Transverse colon (tissue), 4 donors: Measurements from ENCODE around the gene WDR18. TPM values are rescaled to one million over a fixed set of nuclear protein-coding genes. Genes with fewer than 3 reads are reported as not detected.

Experiments used
- DNase-seq: peaks from one replicate; pipeline ENCODE4 v3.0.0-alpha.2; 2019
- H3K27ac ChIP-seq, 4 donors: fragments of 200-600 bp; sonication (generic); 2 replicates each; pipeline ENCODE4 v1.5.1; 2016 to 2018; ENCODE audit warnings: inconsistent platforms in 4 of 4
- H3K27me3 ChIP-seq: fragments of 200-600 bp; sonication (generic); 2 replicates; pipeline ENCODE4 v1.5.1; 2017; ENCODE audit warnings: inconsistent platforms
- H3K36me3 ChIP-seq, 4 donors: fragments of 200-600 bp; sonication (generic); 2 replicates each; pipeline ENCODE4 v1.5.1; 2017 to 2019; ENCODE audit warnings: inconsistent platforms in 4 of 4
- H3K4me1 ChIP-seq, 4 donors: fragments of 200-600 bp; sonication (generic); 2 replicates each; pipeline ENCODE4 v1.5.1; 2017 to 2020; ENCODE audit warnings: inconsistent platforms in 4 of 4
- H3K4me3 ChIP-seq, 4 donors: fragments of 200-600 bp; sonication (generic); 1 replicate in 1 of 4; 2 replicates in 3 of 4; pipeline versions ENCODE4 v1.5.1 to v1.6.1; 2017 to 2019; ENCODE audit warnings: inconsistent platforms in 4 of 4
- H3K9me3 ChIP-seq, 2 donors: fragments of 200-600 bp; sonication (generic); 2 replicates each; pipeline ENCODE4 v1.5.1; 2017 to 2019; ENCODE audit warnings: inconsistent platforms in 2 of 2
- EP300 ChIP-seq: sonication (generic); formaldehyde crosslinking; IDR thresholded peaks from one replicate; pipeline ENCODE4 v1.6.1; 2017; ENCODE audit warnings: antibody characterized with exemption, low read depth
- POLR2A ChIP-seq: fragments of 450-650 bp; IDR thresholded peaks from one replicate; pipeline ENCODE4 v1.6.1; 2016; ENCODE audit warnings: antibody characterized with exemption, mild to moderate bottlenecking, moderate library complexity
- POLR2AphosphoS5 ChIP-seq, 3 donors: sonication (generic); formaldehyde crosslinking; IDR thresholded peaks; one replicate each; pipeline ENCODE4 v1.6.1; 2016; ENCODE audit warnings: antibody characterized with exemption in 3 of 3
- WGBS, 2 donors: methylation state at CpG; one replicate each; pipeline ENCODE4 v1.1.5; 2018; ENCODE audit warnings: low coverage in 1 of 2; 5-methylcytosine and 5-hydroxymethylcytosine counted together
- in situ Hi-C, 4 donors: fragments of 200-750 bp; cut with MboI; loops; one replicate each; pipeline versions ENCODE4 v1.15.0 to v1.15.1; 2017; ENCODE audit warnings: low sequenced_read_pairs in 3 of 4, low pct_ligation_motif_present in 1 of 4, low pct_unique_long_range_greater_than_20kb in 1 of 4
- intact Hi-C: fragments of 100-400 bp; cut with DNase I; formaldehyde crosslinking; loops from one replicate; pipeline ENCODE4 v1.15.1; 2023; ENCODE audit warnings: low total_unique reads
- total RNA-seq, 4 donors: library from RNA; depleted of rRNA; stranded (reverse); fragments of >200 nt; gene quantifications; one replicate each; pipeline ENCODE4 v1.1.0, GENCODE V29; 2016
- TF ChIP-seq, protein P1 (sequence below), 5 experiments: fragments of 200-600 bp in 3 of 5; fragments of 450-650 bp in 2 of 5; sonication (generic) in 3 of 5; IDR thresholded peaks; 1 replicate in 2 of 5; 2 replicates in 3 of 5; pipeline ENCODE4 v1.5.1; 2016 to 2017; ENCODE audit warnings: antibody characterized with exemption in 5 of 5, inconsistent platforms in 3 of 5, mild to moderate bottlenecking in 2 of 5, moderate library complexity in 1 of 5

WDR18 gene
- total RNA-seq, 4 donors from 2014 or later, result 23.1 to 47.4 (median 39.0) TPM

DNA sequence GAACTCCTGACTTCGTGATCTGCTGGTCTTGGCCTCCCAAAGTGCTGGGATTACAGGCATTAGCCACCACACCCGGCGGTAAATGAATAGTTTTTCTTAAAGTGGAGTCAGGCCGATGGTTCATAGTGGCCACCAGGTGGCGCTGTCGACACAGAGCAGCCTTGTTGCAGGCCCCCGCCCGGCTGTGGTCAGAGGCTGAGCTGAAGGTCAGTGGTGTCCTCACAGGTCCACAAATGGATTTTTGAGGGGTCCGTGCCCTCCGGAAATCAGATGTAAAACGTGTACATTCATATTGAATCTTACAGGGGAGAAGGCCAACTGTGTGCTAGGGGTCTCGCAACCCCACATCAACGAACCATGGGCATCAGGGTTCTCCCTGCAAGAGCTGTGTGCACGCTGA is 13.4 kb upstream of the WDR18 start:
- Histone ChIP-seq H3K9me3 (peaks cover 8% of the 10 kb centered on the region in 2 donors), H3K27ac (no peak overlapping the region), H3K4me3 (no peak overlapping the region), H3K4me1 (no peaks in the 10 kb centered on the region), H3K27me3 (no peaks in the 10 kb centered on the region), H3K36me3 (peaks cover 0 to 40% (median 19%) of the 10 kb centered on the region in 4 donors)
- no peak for DNase-seq
- intact Hi-C loops (loop anchor here (10.0 kb wide), 1 partner anchor 206 kb away; no protein-coding TSS in a partner anchor), in situ Hi-C loops (no loop called here)
- no peak for TF ChIP-seq POLR2A
- TF ChIP-seq POLR2AphosphoS5 (IDR thresholded peaks at IDR 0.05), result no peak
- no peak for TF ChIP-seq EP300
- TF ChIP-seq, protein P1, sequence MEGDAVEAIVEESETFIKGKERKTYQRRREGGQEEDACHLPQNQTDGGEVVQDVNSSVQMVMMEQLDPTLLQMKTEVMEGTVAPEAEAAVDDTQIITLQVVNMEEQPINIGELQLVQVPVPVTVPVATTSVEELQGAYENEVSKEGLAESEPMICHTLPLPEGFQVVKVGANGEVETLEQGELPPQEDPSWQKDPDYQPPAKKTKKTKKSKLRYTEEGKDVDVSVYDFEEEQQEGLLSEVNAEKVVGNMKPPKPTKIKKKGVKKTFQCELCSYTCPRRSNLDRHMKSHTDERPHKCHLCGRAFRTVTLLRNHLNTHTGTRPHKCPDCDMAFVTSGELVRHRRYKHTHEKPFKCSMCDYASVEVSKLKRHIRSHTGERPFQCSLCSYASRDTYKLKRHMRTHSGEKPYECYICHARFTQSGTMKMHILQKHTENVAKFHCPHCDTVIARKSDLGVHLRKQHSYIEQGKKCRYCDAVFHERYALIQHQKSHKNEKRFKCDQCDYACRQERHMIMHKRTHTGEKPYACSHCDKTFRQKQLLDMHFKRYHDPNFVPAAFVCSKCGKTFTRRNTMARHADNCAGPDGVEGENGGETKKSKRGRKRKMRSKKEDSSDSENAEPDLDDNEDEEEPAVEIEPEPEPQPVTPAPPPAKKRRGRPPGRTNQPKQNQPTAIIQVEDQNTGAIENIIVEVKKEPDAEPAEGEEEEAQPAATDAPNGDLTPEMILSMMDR (IDR thresholded peaks at IDR 0.05), result peak; percentile 29 to 45 (median 43)
- 94% methylated on average over 14 of the region's 14 CpGs; no CpG with 5 or more reads in 1 of the 2 donors for WGBS, 2 donors

DNA sequence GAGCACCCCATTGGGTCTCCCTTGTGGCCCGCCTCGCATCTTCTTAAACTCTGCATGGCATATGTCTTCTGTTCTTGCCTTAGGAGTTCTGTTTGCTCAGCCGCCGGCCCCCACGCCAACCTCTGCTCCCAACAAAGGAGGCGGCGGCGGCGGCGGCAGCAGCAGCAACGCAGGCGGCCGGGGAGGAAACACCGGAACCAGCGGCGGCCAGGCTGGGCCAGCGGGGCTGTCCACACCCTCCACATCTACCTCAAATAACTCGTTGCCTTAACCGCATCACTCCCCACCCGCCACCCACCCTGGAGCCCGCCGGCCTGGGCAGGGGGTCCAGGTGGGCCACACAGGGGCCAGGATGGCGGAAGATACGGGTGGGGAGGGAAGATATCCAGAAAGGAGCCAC is 12.3 kb upstream of the WDR18 start:
- no peaks in the 10 kb centered on the region for H3K4me1 ChIP-seq
- H3K4me3 ChIP-seq, result no peak overlapping the region
- DNase-seq, result no peak
- in situ Hi-C loops, result no loop called here
- WGBS, 2 donors, result 94 to 100% methylated on average over 2 to 24 of the region's 24 CpGs
- peaks cover 0 to 34% (median 17%) of the 10 kb centered on the region in 4 donors for H3K36me3 ChIP-seq
- intact Hi-C loops, result loop anchor here (10.0 kb wide), 1 partner anchor 207 kb away; no protein-coding TSS in a partner anchor
- H3K27me3 ChIP-seq, result no peaks in the 10 kb centered on the region
- H3K27ac ChIP-seq, result no peak overlapping the region
- peaks cover 8% of the 10 kb centered on the region in 2 donors for H3K9me3 ChIP-seq
- TF ChIP-seq, protein P1 (IDR thresholded peaks at IDR 0.05), result no peak
- TF ChIP-seq EP300 (no peak), POLR2AphosphoS5 (IDR thresholded peaks at IDR 0.05) (no peak), POLR2A (no peak)

DNA sequence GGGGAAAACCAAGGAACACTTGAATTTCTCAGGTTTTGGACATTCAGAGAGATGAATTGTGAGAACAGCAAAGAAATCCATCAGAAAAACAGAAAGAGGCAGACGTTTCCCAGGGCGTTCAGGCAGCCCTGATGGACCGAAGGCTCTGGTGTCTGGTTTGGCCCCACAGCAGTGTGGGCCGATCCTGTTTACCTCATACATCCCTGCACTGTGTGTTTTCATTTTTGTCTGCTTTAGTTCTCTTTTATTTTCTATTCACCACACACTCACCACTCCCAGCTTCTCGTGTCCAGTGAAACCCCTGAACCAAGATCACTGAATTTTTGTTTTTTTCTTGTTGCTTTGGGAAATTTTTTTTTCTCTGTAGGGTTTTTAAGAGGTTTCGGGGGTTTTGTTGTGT is 11.9 kb upstream of the WDR18 start:
- H3K4me1 ChIP-seq, result no peaks in the 10 kb centered on the region
- in situ Hi-C loops (no loop called here), intact Hi-C loops (loop anchor here (10.0 kb wide), 1 partner anchor 207 kb away; no protein-coding TSS in a partner anchor)
- H3K4me3 ChIP-seq, result no peak overlapping the region
- H3K27ac ChIP-seq, result no peak overlapping the region
- peaks cover 8% of the 10 kb centered on the region in 2 donors for H3K9me3 ChIP-seq
- DNase-seq, result no peak
- no peaks in the 10 kb centered on the region for H3K27me3 ChIP-seq
- TF ChIP-seq, protein P1 (IDR thresholded peaks at IDR 0.05), result no peak
- TF ChIP-seq POLR2AphosphoS5 (IDR thresholded peaks at IDR 0.05), result no peak
- TF ChIP-seq POLR2A, result no peak
- no peak for TF ChIP-seq EP300
- H3K36me3 ChIP-seq, result peaks cover 0 to 29% (median 14%) of the 10 kb centered on the region in 4 donors
- WGBS, 2 donors, result 93 to 97% methylated on average over 6 of the region's 6 CpGs

DNA sequence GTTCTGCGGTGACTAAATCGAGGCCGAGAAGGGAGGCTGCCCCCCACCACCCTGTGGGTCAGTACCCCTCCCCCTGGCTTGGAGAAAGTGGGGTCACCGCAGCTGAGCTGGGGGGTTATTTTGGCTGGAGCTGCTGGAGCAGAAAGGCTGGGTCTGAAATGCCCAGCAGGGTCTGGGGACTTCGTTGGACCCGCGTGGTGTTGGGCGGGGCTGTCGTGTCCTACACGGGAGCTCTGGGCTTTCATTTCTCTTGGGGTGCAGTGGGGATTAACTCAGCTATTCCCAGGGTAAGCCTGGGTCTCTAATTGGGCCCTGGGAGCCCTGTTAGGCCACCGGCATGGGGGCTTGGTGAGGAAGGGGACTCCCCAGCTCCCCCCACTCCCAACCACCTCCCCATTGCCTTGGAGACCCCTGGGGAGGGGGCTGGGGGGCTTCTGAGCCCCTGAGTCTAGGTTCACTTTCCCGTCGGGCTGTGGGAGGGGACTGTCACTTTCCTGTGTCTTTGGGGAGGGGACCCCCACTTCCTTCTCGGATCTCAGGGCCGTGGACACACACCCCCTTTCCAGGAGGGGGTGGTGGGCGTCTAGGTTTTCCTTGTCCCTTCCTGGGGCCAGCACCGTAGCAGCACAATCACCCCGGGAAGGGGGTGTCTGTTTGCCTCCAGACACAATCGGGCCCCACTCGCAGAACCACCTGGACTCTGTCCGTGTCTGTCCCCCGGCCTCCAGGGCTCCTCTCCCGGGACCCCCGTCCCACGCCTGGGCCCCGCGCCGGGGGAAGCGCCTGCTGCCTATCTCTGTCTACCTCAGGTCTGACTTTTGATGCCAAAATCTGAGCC is 10.2 kb upstream of the WDR18 start:
- H3K36me3 ChIP-seq, result peaks cover 0 to 24% (median 12%) of the 10 kb centered on the region in 4 donors
- no peak for TF ChIP-seq EP300
- no peak for TF ChIP-seq POLR2A
- no peak for TF ChIP-seq POLR2AphosphoS5 (IDR thresholded peaks at IDR 0.05)
- TF ChIP-seq, protein P1 (IDR thresholded peaks at IDR 0.05), result no peak
- peaks cover 8% of the 10 kb centered on the region in 2 donors for H3K9me3 ChIP-seq
- H3K27ac ChIP-seq, result no peak overlapping the region
- no peak for DNase-seq
- 82% methylated on average over 28 of the region's 29 CpGs; no CpG with 5 or more reads in 1 of the 2 donors for WGBS, 2 donors
- in situ Hi-C loops (no loop called here), intact Hi-C loops (loop anchor here (10.0 kb wide), 1 partner anchor 209 kb away; no protein-coding TSS in a partner anchor)
- no peak overlapping the region for H3K4me3 ChIP-seq
- H3K27me3 ChIP-seq, result peaks cover under 1% of the 10 kb centered on the region
- H3K4me1 ChIP-seq, result no peaks in the 10 kb centered on the region
